Measurements from ENCODE around the gene DISC1.

The DISC1 gene

DNA sequence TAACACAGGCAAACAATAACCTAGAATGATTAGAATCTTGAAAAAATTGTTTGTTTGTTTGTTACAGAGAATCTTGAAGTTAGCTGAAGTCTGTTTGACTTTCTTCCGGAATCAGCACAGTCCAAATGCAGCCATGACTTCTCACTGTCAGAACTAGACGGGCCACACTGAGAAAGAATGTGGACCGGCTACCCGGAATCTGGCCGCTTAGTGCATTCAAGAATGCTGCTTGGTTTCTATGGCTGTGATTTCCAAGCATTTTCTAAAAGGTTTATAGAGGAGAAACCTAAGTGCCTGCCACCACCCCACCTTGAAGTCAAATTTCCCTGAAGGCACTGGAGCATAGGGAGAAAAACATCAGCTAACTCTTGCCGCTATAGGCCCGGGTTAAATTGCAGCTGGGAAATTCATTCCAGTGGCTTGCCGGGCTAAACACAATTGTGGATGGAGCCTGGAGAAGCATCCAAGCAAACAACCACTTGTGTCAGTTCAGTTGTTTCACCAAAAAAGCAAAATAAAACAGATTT lies 231.1 kb downstream of the DISC1 start:
- ChIA-PET POLR2A (no interaction called here), CTCF (no interaction called here)
- TF ChIP-seq FOXM1 (IDR thresholded peaks at IDR 0.05; ENCODE audit: borderline replicate concordance) (no peak), NFRKB (IDR thresholded peaks at IDR 0.05) (no peak), FOXK2 (IDR thresholded peaks at IDR 0.05) (no peak), HDGF (IDR thresholded peaks at IDR 0.05; ENCODE audit: borderline replicate concordance) (no peak), L3MBTL2 (conservative IDR thresholded peaks at IDR 0.05) (no peak), LEF1 (IDR thresholded peaks at IDR 0.05; ENCODE audit: borderline replicate concordance) (no peak), ARNT (IDR thresholded peaks at IDR 0.05) (no peak), SUZ12 (IDR thresholded peaks at IDR 0.05) (no peak), BHLHE40 (IDR thresholded peaks at IDR 0.05; ENCODE audit: borderline replicate concordance) (no peak), CTBP1 (IDR thresholded peaks at IDR 0.05; ENCODE audit: borderline replicate concordance) (no peak), TARDBP (IDR thresholded peaks at IDR 0.05) (no peak), ELF4 (IDR thresholded peaks at IDR 0.05) (no peak), SP1 (IDR thresholded peaks at IDR 0.05) (no peak), FOXA1 (IDR thresholded peaks at IDR 0.05) (no peak), ZNF384 (IDR thresholded peaks at IDR 0.05) (no peak)
- TF ChIP-seq, protein P1, sequence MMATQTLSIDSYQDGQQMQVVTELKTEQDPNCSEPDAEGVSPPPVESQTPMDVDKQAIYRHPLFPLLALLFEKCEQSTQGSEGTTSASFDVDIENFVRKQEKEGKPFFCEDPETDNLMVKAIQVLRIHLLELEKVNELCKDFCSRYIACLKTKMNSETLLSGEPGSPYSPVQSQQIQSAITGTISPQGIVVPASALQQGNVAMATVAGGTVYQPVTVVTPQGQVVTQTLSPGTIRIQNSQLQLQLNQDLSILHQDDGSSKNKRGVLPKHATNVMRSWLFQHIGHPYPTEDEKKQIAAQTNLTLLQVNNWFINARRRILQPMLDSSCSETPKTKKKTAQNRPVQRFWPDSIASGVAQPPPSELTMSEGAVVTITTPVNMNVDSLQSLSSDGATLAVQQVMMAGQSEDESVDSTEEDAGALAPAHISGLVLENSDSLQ (IDR thresholded peaks at IDR 0.05) = no peak
- DNase-seq (ENCODE audit: extremely low spot score) = no peak

- POLR2A ChIA-PET = no interaction called here
- no peak for DNase-seq (ENCODE audit: extremely low spot score)
- TF ChIP-seq, protein P1 (IDR thresholded peaks at IDR 0.05) = no peak
- TF ChIP-seq TARDBP (IDR thresholded peaks at IDR 0.05) (no peak), FOXM1 (IDR thresholded peaks at IDR 0.05; ENCODE audit: borderline replicate concordance) (no peak), FOXA1 (IDR thresholded peaks at IDR 0.05) (no peak), ARNT (IDR thresholded peaks at IDR 0.05) (no peak), NFRKB (IDR thresholded peaks at IDR 0.05) (no peak), SUZ12 (IDR thresholded peaks at IDR 0.05) (no peak), HDGF (IDR thresholded peaks at IDR 0.05; ENCODE audit: borderline replicate concordance) (no peak), FOXK2 (IDR thresholded peaks at IDR 0.05) (no peak), BHLHE40 (IDR thresholded peaks at IDR 0.05; ENCODE audit: borderline replicate concordance) (no peak), ELF4 (IDR thresholded peaks at IDR 0.05) (no peak), CTBP1 (IDR thresholded peaks at IDR 0.05; ENCODE audit: borderline replicate concordance) (no peak), SP1 (IDR thresholded peaks at IDR 0.05) (no peak)
- CTCF ChIA-PET = no interaction called here
Measured at GRCh38 chr1:231860221-231861088, 233.9 kb downstream of the DISC1 start.

DNA sequence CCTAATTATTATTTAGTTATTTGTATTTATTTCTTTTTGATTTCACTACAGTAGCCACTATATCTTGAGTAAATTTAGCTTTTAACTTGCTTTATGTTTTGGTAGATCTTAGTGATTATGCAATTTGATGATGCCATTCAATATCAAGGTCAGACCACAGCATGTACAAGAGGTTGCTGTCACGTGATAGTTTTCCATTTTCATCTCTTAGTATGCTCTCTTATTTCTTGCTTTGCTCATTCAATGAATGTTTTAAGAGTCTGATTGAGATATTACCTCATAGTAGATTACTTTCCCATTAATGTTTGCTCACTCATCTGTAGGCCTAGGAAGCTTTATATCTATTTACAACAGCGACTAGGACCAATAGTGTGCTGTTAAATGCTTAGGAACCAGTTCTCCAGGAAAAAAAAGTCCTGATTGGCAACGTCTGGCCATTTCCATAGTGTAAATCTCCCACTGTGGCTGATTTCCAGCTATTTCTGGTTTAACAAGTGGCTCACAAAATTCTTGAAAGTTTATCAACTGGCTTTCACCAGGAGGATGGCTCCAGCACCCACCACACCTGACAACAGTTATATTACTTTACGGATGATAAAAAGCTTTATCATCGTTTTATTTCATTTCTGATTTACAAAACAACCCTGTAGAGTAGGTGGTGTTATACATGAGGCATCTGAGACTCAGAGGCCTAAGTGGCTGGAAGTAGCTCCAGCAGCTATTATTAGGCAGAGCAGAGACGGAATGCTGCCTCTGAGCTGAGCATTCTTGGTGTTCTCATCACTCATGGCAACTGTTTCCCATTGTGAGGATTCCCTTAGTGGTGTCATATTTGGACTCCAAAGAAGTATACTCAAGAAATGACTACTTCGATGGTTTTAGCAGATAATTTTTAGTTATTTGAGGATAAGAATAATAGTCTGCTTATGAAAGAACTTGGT lies 235.2 kb downstream of the DISC1 start:
- no peak for TF ChIP-seq ZNF384 (IDR thresholded peaks at IDR 0.05)
- no peak for TF ChIP-seq CTBP1 (IDR thresholded peaks at IDR 0.05; ENCODE audit: borderline replicate concordance)
- no peak for TF ChIP-seq NFRKB (IDR thresholded peaks at IDR 0.05)
- no peak for TF ChIP-seq ARNT (IDR thresholded peaks at IDR 0.05)
- no peak for TF ChIP-seq HDGF (IDR thresholded peaks at IDR 0.05; ENCODE audit: borderline replicate concordance)
- no peak for TF ChIP-seq FOXK2 (IDR thresholded peaks at IDR 0.05)
- TF ChIP-seq FOXM1 (IDR thresholded peaks at IDR 0.05; ENCODE audit: borderline replicate concordance) = no peak
- TF ChIP-seq BHLHE40 (IDR thresholded peaks at IDR 0.05; ENCODE audit: borderline replicate concordance) = no peak
- TF ChIP-seq L3MBTL2 (conservative IDR thresholded peaks at IDR 0.05) = no peak
- TF ChIP-seq SP1 (IDR thresholded peaks at IDR 0.05) = no peak
- TF ChIP-seq LEF1 (IDR thresholded peaks at IDR 0.05; ENCODE audit: borderline replicate concordance) = no peak
- TF ChIP-seq, protein P1 (IDR thresholded peaks at IDR 0.05) = no peak
- no peak for TF ChIP-seq SUZ12 (IDR thresholded peaks at IDR 0.05)
- no peak for TF ChIP-seq TARDBP (IDR thresholded peaks at IDR 0.05)
- TF ChIP-seq FOXA1 (IDR thresholded peaks at IDR 0.05) = no peak
- TF ChIP-seq ELF4 (IDR thresholded peaks at IDR 0.05) = no peak
- no peak for DNase-seq (ENCODE audit: extremely low spot score)
- POLR2A ChIA-PET = no interaction called here
- CTCF ChIA-PET = no interaction called here

DNA sequence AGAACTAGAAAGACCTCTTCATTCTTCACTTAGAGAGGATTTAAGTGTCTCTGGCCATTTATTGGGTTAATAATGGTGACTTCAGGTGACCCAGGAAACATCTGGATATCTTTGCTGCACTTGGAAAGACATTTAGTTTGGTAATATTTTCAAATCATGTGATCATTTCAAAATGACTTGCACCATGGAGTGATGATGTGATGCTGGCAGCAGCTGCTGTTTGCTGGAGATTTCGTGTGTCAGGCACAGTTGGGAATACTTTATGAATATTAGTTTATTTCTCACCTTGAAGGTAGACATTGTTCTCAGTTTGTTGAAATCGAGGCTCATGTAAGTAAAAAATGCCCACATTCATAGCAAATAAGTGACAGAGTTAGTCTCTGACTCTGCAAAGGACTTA lies 236.0 kb downstream of the DISC1 start:
- ChIA-PET POLR2A (no interaction called here), CTCF (interaction anchor here (0.6 kb wide), 1 partner anchor 1318 kb away, joined by 3 read pairs; no protein-coding TSS in a partner anchor)
- no peak for DNase-seq (ENCODE audit: extremely low spot score)
- TF ChIP-seq FOXA1 (IDR thresholded peaks at IDR 0.05) (no peak), HDGF (IDR thresholded peaks at IDR 0.05; ENCODE audit: borderline replicate concordance) (no peak), ELF4 (IDR thresholded peaks at IDR 0.05) (no peak), FOXK2 (IDR thresholded peaks at IDR 0.05) (no peak), BHLHE40 (IDR thresholded peaks at IDR 0.05; ENCODE audit: borderline replicate concordance) (no peak), ARNT (IDR thresholded peaks at IDR 0.05) (no peak), SUZ12 (IDR thresholded peaks at IDR 0.05) (no peak), L3MBTL2 (conservative IDR thresholded peaks at IDR 0.05) (no peak), TARDBP (IDR thresholded peaks at IDR 0.05) (no peak), CTBP1 (IDR thresholded peaks at IDR 0.05; ENCODE audit: borderline replicate concordance) (no peak), FOXM1 (IDR thresholded peaks at IDR 0.05; ENCODE audit: borderline replicate concordance) (no peak), NFRKB (IDR thresholded peaks at IDR 0.05) (no peak), LEF1 (IDR thresholded peaks at IDR 0.05; ENCODE audit: borderline replicate concordance) (no peak), ZNF384 (IDR thresholded peaks at IDR 0.05) (no peak), SP1 (IDR thresholded peaks at IDR 0.05) (no peak)
- TF ChIP-seq, protein P1 (IDR thresholded peaks at IDR 0.05) = no peak
